HepG2 (cell line): ENCODE data around the gene SLC6A9. TPM values are rescaled to one million over a fixed set of nuclear protein-coding genes. Genes with fewer than 3 reads are reported as not detected.
A peak's percentile ranks its signal among the peaks of the same experiment; 100 is the strongest.

Experiments
- ATAC-seq: fragments of 200-7000 bp; cut with Tn5 transposase; 3 replicates; pipeline ENCODE4 v1.9.1; 2020; ENCODE audit warnings: mild to moderate bottlenecking, moderate library complexity
- BruUV-seq: library from RNA; stranded (reverse); fragments of 400-500 nt; replicated peaks from 2 replicates; lab custom pipeline; 2021; lab: Mats Ljungman, UMichigan
- CTCF ChIA-PET: fragments of 300-600 bp; formaldehyde crosslinking; extraction: SDS; loops from one replicate; lab custom pipeline; 2021; ENCODE audit warnings: low total read pairs, inconsistent platforms, low intra/inter-chr PET ratio; lab: Yijun Ruan, JAX
- POLR2A ChIA-PET: fragments of 350-600 bp; sonication (Branson Sonifier 250); formaldehyde crosslinking; loops from one replicate; lab custom pipeline; 2020; ENCODE audit warnings: antibody characterized with exemption, inconsistent platforms; lab: Yijun Ruan, JAX
- DNase-seq: peaks from one replicate; pipeline ENCODE4 v3.0.0-alpha.2; 2015; ENCODE audit warnings: low spot score
- FAIRE-seq: peaks from 3 replicates; lab custom pipeline; 2011; peaks lifted over from hg19 to GRCh38; lab: Jason Lieb, UNC
- H2AFZ ChIP-seq: one replicate; pipeline ENCODE4 v1.6.1; 2011; ENCODE audit warnings: low read length, inconsistent platforms
- H3K27ac ChIP-seq: fragments of 300-600 bp; 3 replicates; pipeline ENCODE4 v1.8.0; 2011; ENCODE audit warnings: mixed run types, mild to moderate bottlenecking, mixed read lengths, low read length, inconsistent platforms; ENCODE audit not compliant: insufficient read depth; ENCODE audit errors: extremely low read length
- H3K27me3 ChIP-seq, 2 experiments: fragments of 200-600 bp in 1 of 2; 2 replicates in 1 of 2; 3 replicates in 1 of 2; pipeline versions ENCODE4 v1.6.0 to v1.8.0; 2011; ENCODE audit warnings: low read length in 2 of 2, mild to moderate bottlenecking in 2 of 2, moderate library complexity in 2 of 2, inconsistent platforms in 1 of 2; ENCODE audit not compliant: insufficient read depth in 2 of 2, control insufficient read depth in 1 of 2
- H3K36me3 ChIP-seq, 2 experiments: fragments of 200-600 bp in 1 of 2; replicated peaks in 1 of 2; 2 replicates in 1 of 2; 3 replicates in 1 of 2; pipeline versions ENCODE4 v1.5.1 to v1.8.0; 2011; ENCODE audit warnings: low read length in 2 of 2, inconsistent platforms in 1 of 2; ENCODE audit not compliant: insufficient read depth in 2 of 2, control insufficient read depth in 1 of 2
- H3K4me1 ChIP-seq: 2 replicates; pipeline ENCODE4 v1.5.1; 2012; ENCODE audit warnings: low read length, inconsistent platforms; ENCODE audit not compliant: insufficient read depth
- H3K4me2 ChIP-seq: 2 replicates; pipeline ENCODE4 v1.6.0; 2011; ENCODE audit warnings: low read depth, low read length, inconsistent platforms
- H3K4me3 ChIP-seq, 3 experiments: fragments of 200-600 bp in 1 of 3; sonication (generic), shearing (Covaris generic) in 1 of 3; replicated peaks in 1 of 3; 2 replicates each; pipeline ENCODE4 v1.5.1; 2011 to 2016; ENCODE audit warnings: low read length in 3 of 3, inconsistent platforms in 2 of 3, low read depth in 2 of 3, mild to moderate bottlenecking in 2 of 3, control low read depth in 1 of 3, mixed read lengths in 1 of 3; ENCODE audit not compliant: insufficient read depth in 1 of 3
- H3K79me2 ChIP-seq: one replicate; pipeline ENCODE4 v1.6.1; 2011; ENCODE audit warnings: low read length, inconsistent platforms; ENCODE audit not compliant: insufficient read depth
- H3K9ac ChIP-seq: 2 replicates; pipeline ENCODE4 v1.6.0; 2011; ENCODE audit warnings: mild to moderate bottlenecking, low read depth, low read length, inconsistent platforms; ENCODE audit not compliant: insufficient read depth
- H3K9me3 ChIP-seq: 2 replicates; pipeline ENCODE4 v1.5.1; 2012; ENCODE audit warnings: mild to moderate bottlenecking, low read length
- H4K20me1 ChIP-seq: 2 replicates; pipeline ENCODE4 v1.6.0; 2011; ENCODE audit warnings: inconsistent platforms, mild to moderate bottlenecking, low read length, moderate library complexity; ENCODE audit not compliant: insufficient read depth
- ARNT ChIP-seq: fragments of 450-650 bp; IDR thresholded peaks from 2 replicates; pipeline ENCODE4 v1.6.1; 2017
- CEBPG ChIP-seq: IDR thresholded peaks from 2 replicates; pipeline ENCODE4 v1.6.1; 2016
- GABPB1 ChIP-seq: IDR thresholded peaks from 2 replicates; pipeline ENCODE4 v1.6.1; 2016; ENCODE audit warnings: mild to moderate bottlenecking, missing genetic modification reagents, moderate library complexity, missing compliant biosample characterization
- MAF1 ChIP-seq: sonication (generic); formaldehyde crosslinking; IDR thresholded peaks from 2 replicates; pipeline ENCODE4 v1.5.0; 2020; ENCODE audit warnings: missing genetic modification reagents, borderline replicate concordance
- MTF2 ChIP-seq: sonication (generic); formaldehyde crosslinking; IDR thresholded peaks from 2 replicates; pipeline ENCODE4 v1.5.0; 2020; ENCODE audit warnings: missing genetic modification reagents, borderline replicate concordance
- MYC ChIP-seq: sonication (generic); formaldehyde crosslinking; IDR thresholded peaks from 2 replicates; pipeline ENCODE4 v1.9.0; 2021; ENCODE audit warnings: missing genetic modification reagents, borderline replicate concordance
- NFIC ChIP-seq: IDR thresholded peaks from 2 replicates; pipeline ENCODE4 v1.6.1; 2012; ENCODE audit warnings: mild to moderate bottlenecking, low read length, inconsistent platforms
- RARA ChIP-seq: IDR thresholded peaks from 2 replicates; pipeline ENCODE4 v1.6.1; 2016; ENCODE audit warnings: missing genetic modification reagents, missing compliant biosample characterization
- SAP130 ChIP-seq: IDR thresholded peaks from 2 replicates; pipeline ENCODE4 v1.6.1; 2016; ENCODE audit warnings: low read depth
- SMC3 ChIP-seq: IDR thresholded peaks from 2 replicates; pipeline ENCODE4 v1.6.1; 2011; ENCODE audit warnings: low read length, improper control_type of control experiment
- STAT5B ChIP-seq: sonication (generic); formaldehyde crosslinking; IDR thresholded peaks from 2 replicates; pipeline ENCODE4 v1.4.0; 2020; ENCODE audit warnings: missing genetic modification reagents
- TBX3 ChIP-seq: fragments of 450-650 bp; IDR thresholded peaks from 2 replicates; pipeline ENCODE4 v1.6.1; 2017; ENCODE audit warnings: antibody characterized with exemption, mild to moderate bottlenecking, inconsistent platforms, borderline replicate concordance
- TGIF2 ChIP-seq: IDR thresholded peaks from 2 replicates; pipeline ENCODE4 v1.6.1; 2016; ENCODE audit warnings: control low read depth, missing compliant biosample characterization
- ZNF230 ChIP-seq: sonication (generic); formaldehyde crosslinking; IDR thresholded peaks from 2 replicates; pipeline ENCODE4 v1.4.0; 2020; ENCODE audit warnings: mild to moderate bottlenecking, missing genetic modification reagents
- ZNF234 ChIP-seq: sonication (generic); formaldehyde crosslinking; conservative IDR thresholded peaks from 2 replicates; pipeline ENCODE4 v1.5.1; 2020; ENCODE audit warnings: mild to moderate bottlenecking, missing genetic modification reagents
- ZNF253 ChIP-seq: sonication (generic); formaldehyde crosslinking; IDR thresholded peaks from 2 replicates; pipeline ENCODE4 v1.8.0; 2022; ENCODE audit warnings: mild to moderate bottlenecking, missing genetic modification reagents, borderline replicate concordance
- ZNF382 ChIP-seq: sonication (generic); formaldehyde crosslinking; IDR thresholded peaks from 2 replicates; pipeline ENCODE4 v1.5.0; 2020; ENCODE audit warnings: missing genetic modification reagents, mild to moderate bottlenecking, borderline replicate concordance
- ZNF569 ChIP-seq: sonication (generic); formaldehyde crosslinking; IDR thresholded peaks from 2 replicates; pipeline ENCODE4 v1.5.0; 2020; ENCODE audit warnings: mild to moderate bottlenecking, missing genetic modification reagents, moderate library complexity, borderline replicate concordance
- WGBS: methylation state at CpG from one replicate; pipeline ENCODE4 v1.1.6; 2017; ENCODE audit warnings: low lambda C conversion rate; 5-methylcytosine and 5-hydroxymethylcytosine counted together
- in situ Hi-C: cut with HindIII; loops from 2 replicates; pipeline ENCODE4 v1.10.0; 2017; ENCODE audit warnings: low pct_unique_long_range_greater_than_20kb; ENCODE audit not compliant: extremely low pct_ligation_motif_present
- intact Hi-C: fragments of 100-400 bp; cut with micrococcal nuclease; formaldehyde crosslinking; loops from one replicate; pipeline ENCODE4 v1.10.0; 2022; ENCODE audit not compliant: unreplicated experiment
- polyA plus RNA-seq, 8 experiments: library from polyadenylated mRNA; depleted of rRNA in 3 of 8; stranded (reverse) in 7 of 8; unstranded in 1 of 8; fragments of >200 nt; fragmentation: Illumina TruSeq in 4 of 8; extraction: Trizol in 4 of 8; gene quantifications; 2 replicates each; pipeline versions ENCODE4 v1.2.1 to v1.2.3, GENCODE V29; 2011 to 2016; ENCODE audit warnings: low read depth in 4 of 8, missing spikeins in 1 of 8, mixed read lengths in 1 of 8; ENCODE audit not compliant: insufficient read depth in 1 of 8
- total RNA-seq, 5 experiments: library from RNA; depleted of rRNA; stranded (reverse); fragments of >200 nt; fragmentation: Illumina TruSeq; extraction: Trizol; gene quantifications; 2 replicates each; pipeline ENCODE4 v1.2.3, GENCODE V29; 2016; ENCODE audit warnings: low read depth in 1 of 5
- TF ChIP-seq, protein P1 (sequence below): sonication (generic); formaldehyde crosslinking; IDR thresholded peaks from 2 replicates; pipeline ENCODE4 v1.4.0; 2020; ENCODE audit warnings: mild to moderate bottlenecking, low read depth, missing genetic modification reagents
- TF ChIP-seq, protein P2 (sequence below), 2 experiments: sonication (generic) in 1 of 2; formaldehyde crosslinking in 1 of 2; IDR thresholded peaks; 2 replicates each; pipeline versions ENCODE4 v1.5.1 to v1.6.1; 2011 to 2020; ENCODE audit warnings: borderline replicate concordance in 1 of 2, low read depth in 1 of 2, low read length in 1 of 2, mild to moderate bottlenecking in 1 of 2, missing genetic modification reagents in 1 of 2, moderate library complexity in 1 of 2

Gene SLC6A9
- total and polyA plus RNA-seq, 2 of the 13 experiments (the other 11 are each of a cell fraction or from before 2014, with no cell fraction given) = 8.5 to 9.9 TPM

DNA sequence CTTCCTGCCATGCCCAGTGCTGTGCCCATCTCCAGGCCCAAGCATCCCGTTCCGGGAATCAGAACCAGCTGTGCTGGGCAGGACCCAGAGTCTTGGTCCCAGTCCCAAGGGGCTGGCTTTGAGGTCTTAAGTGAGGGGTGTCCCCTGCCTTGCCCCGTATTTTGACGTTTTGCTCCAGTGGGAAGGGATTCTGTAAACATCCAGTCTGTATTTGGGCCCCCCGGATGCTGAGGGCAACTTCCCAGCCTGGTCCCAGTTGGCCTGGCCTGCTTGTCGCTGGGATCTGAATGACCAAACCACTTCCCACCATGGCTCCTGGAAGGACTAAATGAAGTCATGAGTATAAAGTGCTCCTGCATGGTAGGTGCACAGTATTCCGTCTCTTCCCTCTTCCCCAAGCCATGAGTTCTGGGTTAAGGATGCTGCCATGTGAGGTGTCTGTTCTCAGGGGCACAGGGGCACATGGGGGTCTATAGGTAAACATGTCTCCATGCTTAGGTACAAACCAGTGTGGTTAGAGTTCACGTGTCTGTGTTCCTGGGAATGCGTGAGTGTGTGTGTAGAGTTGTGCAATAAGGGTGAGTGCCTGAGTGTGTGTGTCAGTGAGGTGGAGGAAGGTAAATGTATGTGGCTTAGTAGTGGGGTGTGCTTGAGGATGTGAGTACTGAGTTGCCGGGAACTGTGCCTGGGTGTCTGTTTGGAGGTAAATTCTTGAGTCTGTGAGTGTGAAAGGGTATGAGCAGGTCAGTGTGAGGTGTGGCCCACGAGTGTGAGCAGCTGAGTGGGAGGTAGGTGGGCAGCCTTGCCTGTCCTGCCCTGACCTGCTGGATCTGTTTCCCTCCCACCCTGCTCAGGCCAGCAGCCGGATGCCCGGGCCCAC, 50.8 kb downstream of the SLC6A9 start:
- Histone ChIP-seq H4K20me1 (peaks cover 4% of the 10 kb centered on the region; the same call in 1 of the 2 replicates), H3K4me1 (peaks cover 73% of the 10 kb centered on the region), H3K4me3 (peak overlapping the region; percentile 62 to 87 (median 84)), H3K27ac (peak overlapping the region; percentile 83), H3K9me3 (no peaks in the 10 kb centered on the region), H3K9ac (peak overlapping the region; percentile 76), H2AFZ (no peak overlapping the region), H3K79me2 (peaks cover 50% of the 10 kb centered on the region), H3K4me2 (peak overlapping the region; percentile 91), H3K36me3 (peaks cover 17 to 42% of the 10 kb centered on the region in 2 experiments), H3K27me3 (no peaks in the 10 kb centered on the region)
- intact Hi-C loops = no loop called here
- ChIA-PET POLR2A (interaction anchor here (0.5 to 1.3 kb wide), 4 partner anchors 9 to 325 kb away, joined by 3 to 8 read pairs (median 3); partner anchors contain the start of gene SLC6A9), CTCF (no interaction called here)
- in situ Hi-C loops = no loop called here
- 46% methylated on average over 6 of the region's 13 CpGs for WGBS
- ATAC-seq (no peak), FAIRE-seq (peak; percentile 86), DNase-seq (no peak)
- BruUV-seq = no TSS peak
- no peak for TF ChIP-seq ZNF569 (CRISPR knock-in tag)
- TF ChIP-seq ZNF382 (CRISPR knock-in tag) = no peak
- TF ChIP-seq TGIF2 (CRISPR knock-in tag) = peak; percentile 26
- no peak for TF ChIP-seq SMC3
- peak; percentile 13; the same call in 1 of the 2 replicates for TF ChIP-seq SAP130 (CRISPR knock-in tag)
- TF ChIP-seq STAT5B (CRISPR knock-in tag) = no peak
- peak; percentile 31; the same call in 1 of the 2 replicates for TF ChIP-seq ZNF230 (CRISPR knock-in tag)
- no peak for TF ChIP-seq MTF2 (CRISPR knock-in tag)
- TF ChIP-seq, protein P1, sequence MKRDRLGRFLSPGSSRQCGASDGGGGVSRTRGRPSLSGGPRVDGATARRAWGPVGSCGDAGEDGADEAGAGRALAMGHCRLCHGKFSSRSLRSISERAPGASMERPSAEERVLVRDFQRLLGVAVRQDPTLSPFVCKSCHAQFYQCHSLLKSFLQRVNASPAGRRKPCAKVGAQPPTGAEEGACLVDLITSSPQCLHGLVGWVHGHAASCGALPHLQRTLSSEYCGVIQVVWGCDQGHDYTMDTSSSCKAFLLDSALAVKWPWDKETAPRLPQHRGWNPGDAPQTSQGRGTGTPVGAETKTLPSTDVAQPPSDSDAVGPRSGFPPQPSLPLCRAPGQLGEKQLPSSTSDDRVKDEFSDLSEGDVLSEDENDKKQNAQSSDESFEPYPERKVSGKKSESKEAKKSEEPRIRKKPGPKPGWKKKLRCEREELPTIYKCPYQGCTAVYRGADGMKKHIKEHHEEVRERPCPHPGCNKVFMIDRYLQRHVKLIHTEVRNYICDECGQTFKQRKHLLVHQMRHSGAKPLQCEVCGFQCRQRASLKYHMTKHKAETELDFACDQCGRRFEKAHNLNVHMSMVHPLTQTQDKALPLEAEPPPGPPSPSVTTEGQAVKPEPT (CRISPR knock-in tag) = peak; percentile 37; the same call in 1 of the 2 replicates
- TF ChIP-seq ZNF234 (CRISPR knock-in tag) = no peak
- no peak for TF ChIP-seq NFIC
- TF ChIP-seq ZNF253 (CRISPR knock-in tag) = 0 out of 2 replicates have a peak, but pooled peaks have one; percentile 2
- peak; percentile 83 for TF ChIP-seq CEBPG (CRISPR knock-in tag)
- no peak for TF ChIP-seq MAF1 (CRISPR knock-in tag)
- TF ChIP-seq GABPB1 = no peak
- TF ChIP-seq RARA (CRISPR knock-in tag) = no peak
- peak; percentile 18; the same call in 1 of the 2 replicates for TF ChIP-seq TBX3
- TF ChIP-seq MYC (CRISPR knock-in tag) = no peak
- no peak for TF ChIP-seq ARNT
- TF ChIP-seq, protein P2, sequence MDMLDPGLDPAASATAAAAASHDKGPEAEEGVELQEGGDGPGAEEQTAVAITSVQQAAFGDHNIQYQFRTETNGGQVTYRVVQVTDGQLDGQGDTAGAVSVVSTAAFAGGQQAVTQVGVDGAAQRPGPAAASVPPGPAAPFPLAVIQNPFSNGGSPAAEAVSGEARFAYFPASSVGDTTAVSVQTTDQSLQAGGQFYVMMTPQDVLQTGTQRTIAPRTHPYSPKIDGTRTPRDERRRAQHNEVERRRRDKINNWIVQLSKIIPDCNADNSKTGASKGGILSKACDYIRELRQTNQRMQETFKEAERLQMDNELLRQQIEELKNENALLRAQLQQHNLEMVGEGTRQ (IDR thresholded peaks at IDR 0.05; ENCODE audit: low read depth, low read length) = no peak
- TF ChIP-seq, protein P2 (CRISPR knock-in tag; IDR thresholded peaks at IDR 0.05; ENCODE audit: borderline replicate concordance) = no peak
